PC-9 (cell line): ENCODE results near the gene F2RL2.

ENCODE experiments used
- CTCF ChIP-seq: fragments of 200-600 bp; sonication (generic); conservative IDR thresholded peaks from 2 replicates; pipeline ENCODE4 v1.6.1; 2017; ENCODE audit warnings: mixed run types, antibody characterized with exemption, mild to moderate bottlenecking, moderate library complexity
- EZH2 ChIP-seq: fragments of 200-600 bp; sonication (generic); IDR thresholded peaks from 2 replicates; pipeline ENCODE4 v1.8.0; 2017; ENCODE audit warnings: antibody characterized with exemption, low read depth

- TF ChIP-seq EZH2 = no peak
- TF ChIP-seq CTCF = no peak
Observed at GRCh38 chr5:76652809-76653414, 29.7 kb upstream of the F2RL2 start.
